Liver (tissue), 9 donors: ENCODE measurements around the gene BTK. TPM values are rescaled to one million over a fixed set of nuclear protein-coding genes. Genes with fewer than 3 reads are reported as not detected.
A peak's percentile ranks its signal among the peaks of the same experiment; 100 is the strongest.

Experiments used
- DNase-seq: peaks from one replicate; pipeline ENCODE4 v3.0.0-alpha.2; 2017; ENCODE audit warnings: low spot score
- H3K27ac ChIP-seq, 2 donors: one replicate each; pipeline ENCODE4 v1.7.0; 2013; ENCODE audit warnings: inconsistent platforms in 2 of 2, low read length in 2 of 2, control low read depth in 1 of 2, low read depth in 1 of 2, mild to moderate bottlenecking in 1 of 2
- H3K27me3 ChIP-seq, 4 donors: one replicate each; pipeline versions ENCODE4 v1.6.1 to v1.7.0; 2013; ENCODE audit warnings: low read length in 3 of 4, inconsistent platforms in 1 of 4, mild to moderate bottlenecking in 1 of 4, moderate library complexity in 1 of 4; ENCODE audit not compliant: control insufficient read depth in 4 of 4, insufficient read depth in 4 of 4
- H3K36me3 ChIP-seq, 4 donors: one replicate each; pipeline versions ENCODE4 v1.6.1 to v1.7.0; 2013; ENCODE audit warnings: low read length in 3 of 4, mild to moderate bottlenecking in 3 of 4, low read depth in 1 of 4, moderate library complexity in 1 of 4; ENCODE audit not compliant: control insufficient read depth in 4 of 4, insufficient read depth in 3 of 4
- H3K4me1 ChIP-seq, 4 donors: one replicate each; pipeline versions ENCODE4 v1.6.1 to v1.7.0; 2013; ENCODE audit warnings: low read length in 3 of 4, mild to moderate bottlenecking in 3 of 4, moderate library complexity in 1 of 4; ENCODE audit not compliant: control insufficient read depth in 4 of 4, insufficient read depth in 4 of 4
- H3K4me3 ChIP-seq, 3 donors: one replicate each; pipeline versions ENCODE4 v1.6.1 to v1.7.0; 2013; ENCODE audit warnings: low read length in 3 of 3, control low read depth in 1 of 3, low read depth in 1 of 3, mild to moderate bottlenecking in 1 of 3
- H3K9ac ChIP-seq, 2 donors: one replicate each; pipeline ENCODE4 v1.7.0; 2013; ENCODE audit warnings: low read length in 2 of 2, mild to moderate bottlenecking in 2 of 2, moderate library complexity in 2 of 2, control low read depth in 1 of 2, low read depth in 1 of 2
- H3K9me3 ChIP-seq, 4 donors: one replicate each; pipeline versions ENCODE4 v1.6.1 to v1.7.0; 2013; ENCODE audit warnings: low read length in 3 of 4; ENCODE audit not compliant: control insufficient read depth in 4 of 4
- ATF3 ChIP-seq: IDR thresholded peaks from 2 replicates; pipeline ENCODE4 v1.6.1; 2016; ENCODE audit warnings: antibody characterized with exemption
- CTCF ChIP-seq: fragments of 150-350 bp; IDR thresholded peaks from 2 replicates; pipeline ENCODE4 v1.5.1; 2017; ENCODE audit warnings: improper control_type of control experiment, low read depth, low read length; ENCODE audit not compliant: missing input control
- EGR1 ChIP-seq, 2 donors: IDR thresholded peaks; 2 replicates each; pipeline ENCODE4 v1.6.1; 2016 to 2018; ENCODE audit warnings: antibody characterized with exemption in 2 of 2, low read depth in 2 of 2
- FOXA1 ChIP-seq: IDR thresholded peaks from 2 replicates; pipeline ENCODE4 v1.6.1; 2016; ENCODE audit warnings: antibody characterized with exemption
- FOXA2 ChIP-seq: IDR thresholded peaks from 2 replicates; pipeline ENCODE4 v1.6.1; 2016; ENCODE audit warnings: antibody characterized with exemption
- GABPA ChIP-seq, 2 donors: IDR thresholded peaks in 1 of 2; conservative IDR thresholded peaks in 1 of 2; 2 replicates each; pipeline ENCODE4 v1.6.1; 2016; ENCODE audit warnings: antibody characterized with exemption in 2 of 2, mild to moderate bottlenecking in 1 of 2, moderate library complexity in 1 of 2
- HNF4A ChIP-seq, 2 donors: conservative IDR thresholded peaks; 2 replicates each; pipeline ENCODE4 v1.6.1; 2016; ENCODE audit warnings: antibody characterized with exemption in 2 of 2, mild to moderate bottlenecking in 2 of 2
- HNF4G ChIP-seq: IDR thresholded peaks from 2 replicates; pipeline ENCODE4 v1.6.1; 2016; ENCODE audit warnings: antibody characterized with exemption
- JUND ChIP-seq, 2 donors: IDR thresholded peaks; 2 replicates each; pipeline ENCODE4 v1.6.1; 2016; ENCODE audit warnings: antibody characterized with exemption in 2 of 2
- MAX ChIP-seq: IDR thresholded peaks from 2 replicates; pipeline ENCODE4 v1.6.1; 2016; ENCODE audit warnings: antibody characterized with exemption
- NR2F2 ChIP-seq: IDR thresholded peaks from 2 replicates; pipeline ENCODE4 v1.6.1; 2016; ENCODE audit warnings: antibody characterized with exemption
- RAD21 ChIP-seq, 2 donors: IDR thresholded peaks; 2 replicates each; pipeline ENCODE4 v1.6.1; 2016; ENCODE audit warnings: antibody characterized with exemption in 2 of 2, mild to moderate bottlenecking in 2 of 2
- REST ChIP-seq: IDR thresholded peaks from 2 replicates; pipeline ENCODE4 v1.6.1; 2016; ENCODE audit warnings: antibody characterized with exemption, mild to moderate bottlenecking
- SP1 ChIP-seq: IDR thresholded peaks from 2 replicates; pipeline ENCODE4 v1.6.1; 2018; ENCODE audit warnings: antibody characterized with exemption, mild to moderate bottlenecking
- TAF1 ChIP-seq: conservative IDR thresholded peaks from 2 replicates; pipeline ENCODE4 v1.6.1; 2016; ENCODE audit warnings: antibody characterized with exemption, mild to moderate bottlenecking
- YY1 ChIP-seq: IDR thresholded peaks from 2 replicates; pipeline ENCODE4 v1.6.1; 2016; ENCODE audit warnings: antibody characterized with exemption, mild to moderate bottlenecking
- WGBS: extraction: QIAGEN DNeasy Blood & Tissue Kit; methylation state at CpG from one replicate; pipeline ENCODE4 v1.1.7; 2013; 5-methylcytosine and 5-hydroxymethylcytosine counted together
- polyA plus RNA-seq, 2 donors: library from polyadenylated mRNA; stranded (reverse) in 1 of 2; unstranded in 1 of 2; fragments of 200-250 nt in 1 of 2; fragments of >200 nt in 1 of 2; fragmentation: Nextera tagmentation in 1 of 2; extraction: Ambion mirVana in 1 of 2; gene quantifications; one replicate each; pipeline versions ENCODE4 v1.2.1 to v1.2.3, GENCODE V29; 2013 to 2015
- total RNA-seq, 2 donors: library from RNA; depleted of rRNA; stranded (reverse); fragments of >200 nt; gene quantifications; one replicate each; pipeline ENCODE4 v1.2.3, GENCODE V29; 2014
- donor health status: healthy.
- donor health status: healthy.
- donor health status: healthy.
- donor health status: healthy.
- donor health status: healthy.

The BTK gene
- total and polyA plus RNA-seq, 4 donors, result 0.99 to 22.6 (median 2.3) TPM

- peaks cover 1 to 21% (median 9%) of the 10 kb centered on the region in 4 donors for H3K4me1 ChIP-seq
- H3K27ac ChIP-seq, result no peak overlapping the region
- peaks cover 2 to 11% (median 7%) of the 10 kb centered on the region in 4 donors for H3K36me3 ChIP-seq
- 61% methylated on average over 7 of the region's 7 CpGs for WGBS
- no peak for TF ChIP-seq EGR1 (IDR thresholded peaks at IDR 0.05; ENCODE audit: low read depth in 2 of 2)
- no peak for TF ChIP-seq NR2F2
- TF ChIP-seq MAX, result no peak
- TF ChIP-seq YY1, result no peak
- no peak for TF ChIP-seq REST
- TF ChIP-seq GABPA (IDR thresholded peaks at IDR 0.05 in 1 of 2, conservative IDR thresholded peaks at IDR 0.05 in 1 of 2), result no peak
- TF ChIP-seq FOXA1, result no peak
- no peak for TF ChIP-seq ATF3
- TF ChIP-seq SP1, result no peak
- DNase-seq, result no peak
- no peaks in the 10 kb centered on the region for H3K9me3 ChIP-seq
- no peak overlapping the region for H3K9ac ChIP-seq
- H3K4me3 ChIP-seq, result no peak overlapping the region
- H3K27me3 ChIP-seq, result no peaks in the 10 kb centered on the region
Measured at GRCh38 chrX:101410461-101410860, 24.5 kb upstream of the BTK start.

GRCh38 chrX:101409043-101409442, 23.1 kb upstream of the BTK start:
- no peak for DNase-seq

GRCh38 chrX:101408532-101408841, 22.5 kb upstream of the BTK start:
- Histone ChIP-seq H3K36me3 (peaks cover 2 to 11% (median 7%) of the 10 kb centered on the region in 4 donors), H3K27me3 (no peaks in the 10 kb centered on the region), H3K4me1 (peaks cover 1 to 21% (median 9%) of the 10 kb centered on the region in 4 donors), H3K27ac (peak overlapping the region; percentile 95 to 96), H3K9me3 (no peaks in the 10 kb centered on the region), H3K4me3 (peak overlapping the region; percentile 69 to 83 (median 73)), H3K9ac (peak overlapping the region; percentile 84 to 92)
- no peak for DNase-seq
- TF ChIP-seq REST, result no peak
- TF ChIP-seq YY1, result no peak
- TF ChIP-seq ATF3, result no peak
- no peak for TF ChIP-seq HNF4A (conservative IDR thresholded peaks at IDR 0.05)
- no peak for TF ChIP-seq NR2F2
- no peak for TF ChIP-seq SP1
- TF ChIP-seq EGR1 (IDR thresholded peaks at IDR 0.05; ENCODE audit: low read depth in 2 of 2), result no peak
- TF ChIP-seq MAX, result no peak
- no peak for TF ChIP-seq JUND (IDR thresholded peaks at IDR 0.05)
- TF ChIP-seq RAD21 (IDR thresholded peaks at IDR 0.05), result no peak
- TF ChIP-seq TAF1, result no peak
- no peak for TF ChIP-seq CTCF
- no peak for TF ChIP-seq FOXA1
- no peak for TF ChIP-seq HNF4G
- no peak for TF ChIP-seq FOXA2
- WGBS, result 0% methylated on average over 8 of the region's 8 CpGs

More at GRCh38 chrX:101409043-101409442, 23.1 kb upstream of the BTK start:
- H3K9ac ChIP-seq, result peak overlapping the region; percentile 84 to 92
- peaks cover 2 to 11% (median 7%) of the 10 kb centered on the region in 4 donors for H3K36me3 ChIP-seq
- no peaks in the 10 kb centered on the region for H3K9me3 ChIP-seq
- peak overlapping the region; percentile 69 to 83 (median 73) for H3K4me3 ChIP-seq
- H3K27me3 ChIP-seq, result no peaks in the 10 kb centered on the region
- H3K27ac ChIP-seq, result peak overlapping the region; percentile 95 to 96
- TF ChIP-seq HNF4A (conservative IDR thresholded peaks at IDR 0.05) (peak in 1 of 2 donors; percentile 18), TAF1 (no peak)
- H3K4me1 ChIP-seq, result peaks cover 1 to 21% (median 9%) of the 10 kb centered on the region in 4 donors
- 3% methylated on average over 6 of the region's 6 CpGs for WGBS
